Left renal pelvis (tissue), 4 donors: ENCODE measurements around the gene B4GALT2. TPM values are rescaled to one million over a fixed set of nuclear protein-coding genes. Genes with fewer than 3 reads are reported as not detected.

ENCODE experiments used
- DNase-seq, 4 donors: peaks; one replicate each; pipeline ENCODE4 v3.0.0-alpha.2; 2013; ENCODE audit warnings: low read depth in 4 of 4, low spot score in 3 of 4
- polyA plus RNA-seq, 4 donors: library from polyadenylated mRNA; unstranded; fragments of 120-200 nt; gene quantifications; one replicate each; pipeline ENCODE4 v1.2.1, GENCODE V29; 2013; ENCODE audit not compliant: insufficient read length in 4 of 4

The B4GALT2 gene
- polyA plus RNA-seq, 4 donors, result 36.3 to 55.4 (median 41.8) TPM

- no peak for DNase-seq
Observed at GRCh38 chr1:44038876-44039657, 60.1 kb downstream of the B4GALT2 start.

DNA sequence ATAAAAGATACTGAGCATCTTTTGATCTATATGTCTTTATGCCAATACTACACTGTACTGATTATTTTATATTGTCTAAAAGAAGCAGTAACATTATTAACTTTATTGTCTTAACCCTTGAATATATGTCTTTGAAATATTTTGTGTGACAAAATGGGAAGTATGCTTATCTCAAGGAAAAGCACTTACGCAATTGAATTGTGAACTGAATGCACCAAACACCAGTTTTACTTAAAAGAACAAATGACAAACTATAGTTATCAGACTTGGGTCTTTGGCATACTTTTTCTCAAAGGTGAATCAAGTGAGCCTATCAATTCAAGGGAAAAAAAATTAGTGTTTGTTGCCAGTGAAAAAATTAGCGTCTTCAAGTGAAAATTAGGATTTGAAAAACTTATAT is 61.4 kb downstream of the B4GALT2 start:
- no peak for DNase-seq

Other genes with a start within 250 kb of the B4GALT2 start
- 1 to 10 TPM; 1.1 to 2.8 (median 2.0) TPM for gene ARTN, start 45.4 kb upstream of the B4GALT2 start, polyA plus RNA-seq
- gene IPO13, start 32.3 kb upstream of the B4GALT2 start, polyA plus RNA-seq, result 10 to 100 TPM; 23.4 to 46.2 (median 36.1) TPM
- gene DPH2, start 9.2 kb upstream of the B4GALT2 start, polyA plus RNA-seq, result 10 to 100 TPM; 15.6 to 23.5 (median 20.5) TPM
- 100 to 1,000 TPM in 3 of 4 donors, 10 to 100 TPM in 1; 69.3 to 158 (median 130) TPM for gene ATP6V0B, start 4.2 kb upstream of the B4GALT2 start, polyA plus RNA-seq
- gene CCDC24, start 12.4 kb downstream of the B4GALT2 start, polyA plus RNA-seq, result 10 to 100 TPM in 3 of 4 donors, 1 to 10 TPM in 1; 3.2 to 29.8 (median 16.4) TPM
- 1 to 10 TPM; 5.6 to 8.9 (median 7.7) TPM for gene SLC6A9, start 52.3 kb downstream of the B4GALT2 start, polyA plus RNA-seq
- under 1 TPM in 2 of 4 donors, not detected in 2; 0.16 to 0.93 TPM for gene KLF17, start 139.6 kb downstream of the B4GALT2 start, polyA plus RNA-seq
- not detected for gene KLF18, start 162.4 kb downstream of the B4GALT2 start, polyA plus RNA-seq
- 10 to 100 TPM; 42.9 to 72.5 (median 52.6) TPM for gene DMAP1, start 234.3 kb downstream of the B4GALT2 start, polyA plus RNA-seq